ENCODE measurements around the gene SUSD2. TPM values are rescaled to one million over a fixed set of nuclear protein-coding genes. Genes with fewer than 3 reads are reported as not detected.

The SUSD2 gene
- polyA plus RNA-seq, 2 of the 4 experiments (the other 2 are of a cell fraction), result 12.7 to 51.9 TPM

GRCh38 chr22:24198682-24199052, 17.4 kb downstream of the SUSD2 start:
- H3K4me2 ChIP-seq, result no peak overlapping the region
- no peak for ATAC-seq
- no peak for FAIRE-seq
- ChIA-PET POLR2A (no interaction called here), CTCF (interaction anchor here (0.7 to 7.3 kb wide), 3 partner anchors 9 to 49 kb away, joined by 3 to 52 read pairs (median 16); no protein-coding TSS in a partner anchor)
- H3K9me3 ChIP-seq, result 0 out of 3 replicates have a peak, but pooled peaks cover 3% of the 10 kb centered on the region
- H3K4me1 ChIP-seq, result peaks cover 61% of the 10 kb centered on the region
- no peak for DNase-seq (ENCODE audit: low read depth in 1 of 2, low spot score in 1 of 2)
- no peak overlapping the region for H3K4me3 ChIP-seq
- WGBS (ENCODE audit: missing lambda C conversion rate), result 94% methylated on average over 6 of the region's 6 CpGs
- peak overlapping the region; percentile 91 to 100 for H3K27ac ChIP-seq
- TF ChIP-seq ZFP36 (IDR thresholded peaks at IDR 0.05; ENCODE audit: borderline replicate concordance, partially characterized antibody) (no peak), CBX8 (IDR thresholded peaks at IDR 0.05) (no peak), FOSL2 (IDR thresholded peaks at IDR 0.05) (no peak), FOSL2 (CRISPR knock-in tag; IDR thresholded peaks at IDR 0.05) (no peak), MAZ (IDR thresholded peaks at IDR 0.05; ENCODE audit: borderline replicate concordance, low read depth, low read length) (no peak), RAD21 (conservative IDR thresholded peaks at IDR 0.05 in 1 of 2, IDR thresholded peaks at IDR 0.05 in 1 of 2) (no peak), TFCP2L1 (CRISPR knock-in tag; IDR thresholded peaks at IDR 0.05) (no peak), HDAC2 (IDR thresholded peaks at IDR 0.05) (no peak), ZSCAN20 (CRISPR knock-in tag; IDR thresholded peaks at IDR 0.05) (no peak), TP53 (CRISPR knock-in tag; IDR thresholded peaks at IDR 0.05) (no peak), FOXS1 (CRISPR knock-in tag; IDR thresholded peaks at IDR 0.05) (no peak), HEYL (CRISPR knock-in tag; IDR thresholded peaks at IDR 0.05) (no peak), POLR2A (IDR thresholded peaks at IDR 0.05; ENCODE audit: low read length) (no peak), HOXB13 (CRISPR knock-in tag; IDR thresholded peaks at IDR 0.05; ENCODE audit: low read depth) (no peak), EP300 (IDR thresholded peaks at IDR 0.05) (no peak)
- TF ChIP-seq, protein P1, sequence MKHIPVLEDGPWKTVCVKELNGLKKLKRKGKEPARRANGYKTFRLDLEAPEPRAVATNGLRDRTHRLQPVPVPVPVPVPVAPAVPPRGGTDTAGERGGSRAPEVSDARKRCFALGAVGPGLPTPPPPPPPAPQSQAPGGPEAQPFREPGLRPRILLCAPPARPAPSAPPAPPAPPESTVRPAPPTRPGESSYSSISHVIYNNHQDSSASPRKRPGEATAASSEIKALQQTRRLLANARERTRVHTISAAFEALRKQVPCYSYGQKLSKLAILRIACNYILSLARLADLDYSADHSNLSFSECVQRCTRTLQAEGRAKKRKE (CRISPR knock-in tag; IDR thresholded peaks at IDR 0.05; ENCODE audit: low read depth), result no peak

- peaks cover 73% of the 10 kb centered on the region for H3K4me1 ChIP-seq
- H3K27ac ChIP-seq, result peak overlapping the region; percentile 91 to 100
- peaks cover 3% of the 10 kb centered on the region; the same call in 1 of the 3 replicates for H3K9me3 ChIP-seq
- FAIRE-seq (no peak), ATAC-seq (peak; percentile 88 to 96), DNase-seq (ENCODE audit: low read depth in 1 of 2, low spot score in 1 of 2) (peak; percentile 60 to 84)
- ChIA-PET POLR2A (no interaction called here), CTCF (interaction anchor here (0.9 to 7.3 kb wide), 4 partner anchors 11 to 47 kb away, joined by 3 to 52 read pairs (median 10); no protein-coding TSS in a partner anchor)
- WGBS (ENCODE audit: missing lambda C conversion rate), result 6% methylated on average over 7 of the region's 7 CpGs
- no peak overlapping the region for H3K4me3 ChIP-seq
- peak overlapping the region; percentile 45 for H3K4me2 ChIP-seq
- TF ChIP-seq RAD21 (conservative IDR thresholded peaks at IDR 0.05 in 1 of 2, IDR thresholded peaks at IDR 0.05 in 1 of 2) (0 out of 5 replicates have a peak, but pooled peaks of 1 of the 2 experiments have one; percentile 20), ZNF302 (CRISPR knock-in tag; IDR thresholded peaks at IDR 0.05) (no peak), KDM5A (IDR thresholded peaks at IDR 0.05) (no peak), ZC3H11A (IDR thresholded peaks at IDR 0.05) (no peak), HOXB13 (CRISPR knock-in tag; IDR thresholded peaks at IDR 0.05; ENCODE audit: low read depth) (no peak), POLR2AphosphoS2 (conservative IDR thresholded peaks at IDR 0.05; ENCODE audit: low read length) (no peak), CBX2 (IDR thresholded peaks at IDR 0.05; ENCODE audit: borderline replicate concordance, low read depth) (no peak), NR3C1 (IDR thresholded peaks at IDR 0.05) (no peak), JUN (IDR thresholded peaks at IDR 0.05) (peak in 1 of 2 experiments; percentile 85; a peak in 4 of 5 replicates), TFCP2L1 (CRISPR knock-in tag; IDR thresholded peaks at IDR 0.05) (no peak), HOXA7 (CRISPR knock-in tag; IDR thresholded peaks at IDR 0.05) (no peak), BCL3 (IDR thresholded peaks at IDR 0.05) (0 out of 3 replicates have a peak, but pooled peaks have one; percentile 51), CHD2 (IDR thresholded peaks at IDR 0.05; ENCODE audit: low read length, partially characterized antibody) (no peak), HOXB5 (CRISPR knock-in tag; IDR thresholded peaks at IDR 0.05) (no peak), POLR2A (IDR thresholded peaks at IDR 0.05; ENCODE audit: low read length) (no peak), FOXS1 (CRISPR knock-in tag; IDR thresholded peaks at IDR 0.05) (no peak), RFX5 (IDR thresholded peaks at IDR 0.05) (no peak), ZFP36 (IDR thresholded peaks at IDR 0.05; ENCODE audit: borderline replicate concordance, partially characterized antibody) (no peak), ELK1 (IDR thresholded peaks at IDR 0.05; ENCODE audit: low read depth, low read length) (no peak), HEYL (CRISPR knock-in tag; IDR thresholded peaks at IDR 0.05) (no peak), MAFK (IDR thresholded peaks at IDR 0.05; ENCODE audit: partially characterized antibody) (no peak)
- TF ChIP-seq, protein P2, sequence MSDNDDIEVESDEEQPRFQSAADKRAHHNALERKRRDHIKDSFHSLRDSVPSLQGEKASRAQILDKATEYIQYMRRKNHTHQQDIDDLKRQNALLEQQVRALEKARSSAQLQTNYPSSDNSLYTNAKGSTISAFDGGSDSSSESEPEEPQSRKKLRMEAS (IDR thresholded peaks at IDR 0.05), result peak; percentile 54; the same call in 1 of the 2 replicates
- TF ChIP-seq, protein P3, sequence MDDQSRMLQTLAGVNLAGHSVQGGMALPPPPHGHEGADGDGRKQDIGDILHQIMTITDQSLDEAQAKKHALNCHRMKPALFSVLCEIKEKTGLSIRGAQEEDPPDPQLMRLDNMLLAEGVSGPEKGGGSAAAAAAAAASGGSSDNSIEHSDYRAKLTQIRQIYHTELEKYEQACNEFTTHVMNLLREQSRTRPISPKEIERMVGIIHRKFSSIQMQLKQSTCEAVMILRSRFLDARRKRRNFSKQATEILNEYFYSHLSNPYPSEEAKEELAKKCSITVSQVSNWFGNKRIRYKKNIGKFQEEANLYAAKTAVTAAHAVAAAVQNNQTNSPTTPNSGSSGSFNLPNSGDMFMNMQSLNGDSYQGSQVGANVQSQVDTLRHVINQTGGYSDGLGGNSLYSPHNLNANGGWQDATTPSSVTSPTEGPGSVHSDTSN (IDR thresholded peaks at IDR 0.05), result no peak
- TF ChIP-seq, protein P4, sequence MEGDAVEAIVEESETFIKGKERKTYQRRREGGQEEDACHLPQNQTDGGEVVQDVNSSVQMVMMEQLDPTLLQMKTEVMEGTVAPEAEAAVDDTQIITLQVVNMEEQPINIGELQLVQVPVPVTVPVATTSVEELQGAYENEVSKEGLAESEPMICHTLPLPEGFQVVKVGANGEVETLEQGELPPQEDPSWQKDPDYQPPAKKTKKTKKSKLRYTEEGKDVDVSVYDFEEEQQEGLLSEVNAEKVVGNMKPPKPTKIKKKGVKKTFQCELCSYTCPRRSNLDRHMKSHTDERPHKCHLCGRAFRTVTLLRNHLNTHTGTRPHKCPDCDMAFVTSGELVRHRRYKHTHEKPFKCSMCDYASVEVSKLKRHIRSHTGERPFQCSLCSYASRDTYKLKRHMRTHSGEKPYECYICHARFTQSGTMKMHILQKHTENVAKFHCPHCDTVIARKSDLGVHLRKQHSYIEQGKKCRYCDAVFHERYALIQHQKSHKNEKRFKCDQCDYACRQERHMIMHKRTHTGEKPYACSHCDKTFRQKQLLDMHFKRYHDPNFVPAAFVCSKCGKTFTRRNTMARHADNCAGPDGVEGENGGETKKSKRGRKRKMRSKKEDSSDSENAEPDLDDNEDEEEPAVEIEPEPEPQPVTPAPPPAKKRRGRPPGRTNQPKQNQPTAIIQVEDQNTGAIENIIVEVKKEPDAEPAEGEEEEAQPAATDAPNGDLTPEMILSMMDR (IDR thresholded peaks at IDR 0.05), result no peak
Measured at GRCh38 chr22:24200619-24201212, 19.4 kb downstream of the SUSD2 start.

Measured in A549 (cell line).